Subcutaneous adipose tissue (tissue), 4 donors: Measurements from ENCODE around the gene ZNF217. TPM values are rescaled to one million over a fixed set of nuclear protein-coding genes. Genes with fewer than 3 reads are reported as not detected.

Experiments used
- total RNA-seq, 4 donors: library from RNA; depleted of rRNA; stranded (reverse); fragments of >200 nt; gene quantifications; one replicate each; pipeline ENCODE4 v1.1.0, GENCODE V29; 2016
- TF ChIP-seq, protein P1 (sequence below): fragments of 450-650 bp; IDR thresholded peaks from one replicate; pipeline ENCODE4 v1.5.1; 2016; ENCODE audit warnings: low read depth, mild to moderate bottlenecking, control low read depth, antibody characterized with exemption, moderate library complexity

ZNF217 gene
- total RNA-seq, 4 donors from 2014 or later, result 29.6 to 62.3 (median 36.7) TPM

DNA sequence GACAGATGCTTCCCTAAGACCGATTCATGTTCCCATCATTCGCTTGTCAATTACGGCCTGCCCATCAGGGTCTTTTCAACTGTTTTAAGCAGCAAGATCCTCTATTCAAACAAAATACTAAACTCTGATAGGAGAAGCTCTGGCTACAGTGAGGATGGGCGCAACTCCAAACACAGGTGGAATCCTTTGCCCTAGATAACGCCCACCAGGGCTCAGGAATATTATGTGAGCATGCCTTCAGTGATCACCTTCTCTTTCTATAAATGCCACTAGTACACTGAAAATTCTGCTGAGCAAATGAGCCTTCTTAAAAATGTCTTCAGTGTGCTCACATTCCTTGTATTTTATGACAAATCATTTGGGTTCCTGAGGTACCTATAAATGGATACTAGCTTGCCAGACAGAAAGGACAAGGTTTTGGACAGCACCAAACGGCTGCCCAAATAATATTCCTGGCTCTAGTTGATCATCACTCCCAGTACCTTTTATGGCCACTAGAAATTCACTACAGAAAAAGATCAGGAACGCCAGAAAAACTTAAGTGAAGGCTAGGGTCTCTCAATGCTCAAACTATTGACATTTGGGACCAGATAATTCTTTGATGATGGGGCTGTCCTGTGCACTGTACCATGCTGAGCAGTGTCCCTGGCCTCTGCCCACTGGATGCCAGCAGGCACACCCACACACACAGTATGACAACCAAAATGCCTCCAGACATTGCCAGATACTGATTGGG, 13.1 kb downstream of the ZNF217 start:
- TF ChIP-seq, protein P1, sequence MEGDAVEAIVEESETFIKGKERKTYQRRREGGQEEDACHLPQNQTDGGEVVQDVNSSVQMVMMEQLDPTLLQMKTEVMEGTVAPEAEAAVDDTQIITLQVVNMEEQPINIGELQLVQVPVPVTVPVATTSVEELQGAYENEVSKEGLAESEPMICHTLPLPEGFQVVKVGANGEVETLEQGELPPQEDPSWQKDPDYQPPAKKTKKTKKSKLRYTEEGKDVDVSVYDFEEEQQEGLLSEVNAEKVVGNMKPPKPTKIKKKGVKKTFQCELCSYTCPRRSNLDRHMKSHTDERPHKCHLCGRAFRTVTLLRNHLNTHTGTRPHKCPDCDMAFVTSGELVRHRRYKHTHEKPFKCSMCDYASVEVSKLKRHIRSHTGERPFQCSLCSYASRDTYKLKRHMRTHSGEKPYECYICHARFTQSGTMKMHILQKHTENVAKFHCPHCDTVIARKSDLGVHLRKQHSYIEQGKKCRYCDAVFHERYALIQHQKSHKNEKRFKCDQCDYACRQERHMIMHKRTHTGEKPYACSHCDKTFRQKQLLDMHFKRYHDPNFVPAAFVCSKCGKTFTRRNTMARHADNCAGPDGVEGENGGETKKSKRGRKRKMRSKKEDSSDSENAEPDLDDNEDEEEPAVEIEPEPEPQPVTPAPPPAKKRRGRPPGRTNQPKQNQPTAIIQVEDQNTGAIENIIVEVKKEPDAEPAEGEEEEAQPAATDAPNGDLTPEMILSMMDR, result no peak

DNA sequence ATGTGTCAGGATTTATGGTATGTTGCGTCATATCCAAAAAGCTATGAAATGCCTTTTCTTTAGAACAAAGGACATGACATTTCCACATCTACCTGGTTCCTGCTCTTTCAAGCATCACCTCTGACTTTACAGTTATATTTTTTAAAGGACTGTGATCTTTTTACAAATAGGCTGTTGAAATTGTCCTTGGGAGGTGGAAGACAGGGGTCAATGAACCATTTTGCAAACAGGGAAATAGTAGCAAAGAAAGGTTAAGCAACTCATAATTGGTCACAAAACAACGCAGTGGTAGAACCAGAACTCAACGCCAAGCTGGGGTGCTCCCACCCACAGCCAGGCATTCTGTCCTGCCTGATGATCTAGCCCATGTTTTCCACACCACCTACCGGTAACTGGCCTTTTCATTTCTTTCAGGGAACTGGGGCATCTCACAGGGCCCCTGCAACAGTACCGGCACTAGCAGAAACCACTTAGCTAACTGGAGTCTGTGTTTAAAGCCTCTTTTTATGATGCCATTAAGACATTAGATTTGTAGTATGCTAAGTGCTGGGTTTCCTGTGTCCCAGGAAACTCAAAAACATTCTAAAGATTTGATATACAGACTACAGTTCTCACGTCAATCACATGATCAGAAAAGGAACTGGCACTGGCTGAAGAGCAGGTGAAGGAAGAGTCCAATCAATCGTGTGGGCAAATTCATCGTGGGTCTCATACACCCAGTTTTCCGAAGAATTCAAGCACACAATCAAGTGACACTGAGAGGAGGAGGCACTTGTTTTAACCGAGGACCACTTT, 13.9 kb downstream of the ZNF217 start:
- TF ChIP-seq, protein P1, result peak; percentile 51

- TF ChIP-seq, protein P1, result no peak
These were observed 14.4 kb downstream of the ZNF217 start for GRCh38 chr20:53579266-53579580.

DNA sequence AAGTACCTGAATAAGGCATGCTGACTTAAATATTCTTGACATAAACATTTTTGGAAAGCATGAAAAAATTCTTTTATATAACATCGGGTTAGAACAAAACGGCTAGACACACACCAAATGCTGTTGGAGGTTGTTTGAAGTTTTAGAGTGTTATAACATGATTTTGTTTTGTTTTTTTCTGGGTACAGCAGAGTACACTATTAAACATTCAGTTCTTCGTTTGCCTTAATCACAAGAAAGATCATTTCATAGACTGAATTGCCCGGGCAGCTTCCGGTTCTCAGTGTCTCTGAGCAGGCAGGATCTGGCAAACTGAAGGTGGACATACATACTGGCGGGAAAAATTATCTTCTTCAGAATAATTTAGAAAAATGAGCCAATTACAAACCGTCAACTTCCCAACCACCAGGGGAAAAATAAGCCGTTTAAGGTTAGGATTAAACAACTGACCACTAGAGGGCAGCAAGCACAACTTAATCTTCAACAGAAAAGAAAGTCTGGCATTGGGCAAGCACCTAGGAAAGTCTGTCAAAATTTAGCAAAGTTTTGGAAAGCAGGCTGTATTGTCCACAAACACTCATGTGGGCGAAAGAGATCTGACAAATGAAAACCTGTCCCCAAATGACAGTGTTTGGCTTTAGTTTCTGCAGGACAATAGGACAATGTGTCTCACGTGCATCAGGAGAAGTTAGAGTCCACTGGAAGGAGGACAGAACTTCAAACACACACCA, 15.0 kb downstream of the ZNF217 start:
- TF ChIP-seq, protein P1, result peak; percentile 51

DNA sequence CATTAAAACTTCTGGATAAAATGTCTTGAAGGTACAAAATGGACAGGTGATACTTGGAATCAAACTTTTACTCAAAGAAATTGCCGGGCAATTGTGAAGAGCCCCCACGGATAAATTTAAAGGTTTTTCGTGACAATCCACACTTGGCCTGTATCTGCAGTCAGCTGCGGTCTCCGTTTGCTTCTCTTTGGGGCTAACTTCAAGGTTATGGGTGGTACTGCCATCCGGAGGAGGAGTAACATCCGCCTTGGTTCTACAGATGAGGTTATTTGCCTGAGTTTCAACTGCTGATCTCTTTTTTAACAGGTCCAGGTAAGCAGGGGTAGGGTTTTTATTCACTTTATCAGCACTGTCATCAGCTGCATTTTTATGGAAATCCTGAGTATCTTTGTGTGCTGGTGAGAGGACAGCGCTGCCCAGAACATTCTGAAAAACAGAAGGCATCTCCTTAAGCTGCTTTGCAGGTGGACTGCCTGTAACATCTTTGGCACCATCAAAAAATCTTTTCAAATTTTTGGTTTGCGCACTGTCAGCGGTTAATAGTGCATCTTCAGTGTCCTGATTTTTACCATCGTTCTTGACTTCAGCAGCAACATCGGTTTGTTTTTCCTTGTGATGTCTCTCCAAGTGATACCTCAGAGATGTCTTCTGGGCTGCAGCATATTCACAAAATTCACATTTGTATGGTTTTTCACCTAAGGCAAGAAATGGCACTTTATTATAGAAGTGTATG, 16.9 kb downstream of the ZNF217 start:
- TF ChIP-seq, protein P1, result no peak

DNA sequence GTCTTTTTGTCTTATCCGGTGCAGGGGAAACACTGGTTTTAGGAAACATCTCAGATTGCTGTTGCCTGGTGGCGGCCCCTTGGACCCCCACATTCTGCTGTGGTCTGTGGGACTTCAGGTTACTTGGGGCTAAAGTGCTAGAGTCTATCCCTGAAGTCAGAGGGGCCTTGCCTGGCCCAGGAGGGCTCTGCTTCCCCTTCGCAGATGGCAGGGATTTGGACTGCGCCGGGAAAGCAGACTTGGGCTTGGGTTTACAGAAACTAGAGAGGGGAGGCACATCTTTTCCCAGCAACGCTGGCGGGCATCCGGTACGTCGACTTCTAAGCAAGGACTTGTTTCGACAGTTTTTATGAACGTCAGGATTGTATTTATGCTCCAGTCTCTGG, 17.5 kb downstream of the ZNF217 start:
- TF ChIP-seq, protein P1, result no peak
